ENCODE measurements around the gene XPNPEP1.

- TF ChIP-seq POLR2A (IDR thresholded peaks at IDR 0.05; ENCODE audit: low read length) (no peak), GATA1 (IDR thresholded peaks at IDR 0.05; ENCODE audit: low read depth, low read length) (no peak)
These were observed 8.3 kb downstream of the XPNPEP1 start for GRCh38 chr10:109914966-109915365.

All from erythroblast (primary cell).